NCI-H1092 treated with DMSO at 0.1 percent for 48 hours (cell line): ENCODE results near the gene FGFR3.

Experiments
- DNase-seq: peaks from one replicate; lab custom pipeline; 2025; lab: John Stamatoyannopoulos, UW

The FGFR3 gene

DNA sequence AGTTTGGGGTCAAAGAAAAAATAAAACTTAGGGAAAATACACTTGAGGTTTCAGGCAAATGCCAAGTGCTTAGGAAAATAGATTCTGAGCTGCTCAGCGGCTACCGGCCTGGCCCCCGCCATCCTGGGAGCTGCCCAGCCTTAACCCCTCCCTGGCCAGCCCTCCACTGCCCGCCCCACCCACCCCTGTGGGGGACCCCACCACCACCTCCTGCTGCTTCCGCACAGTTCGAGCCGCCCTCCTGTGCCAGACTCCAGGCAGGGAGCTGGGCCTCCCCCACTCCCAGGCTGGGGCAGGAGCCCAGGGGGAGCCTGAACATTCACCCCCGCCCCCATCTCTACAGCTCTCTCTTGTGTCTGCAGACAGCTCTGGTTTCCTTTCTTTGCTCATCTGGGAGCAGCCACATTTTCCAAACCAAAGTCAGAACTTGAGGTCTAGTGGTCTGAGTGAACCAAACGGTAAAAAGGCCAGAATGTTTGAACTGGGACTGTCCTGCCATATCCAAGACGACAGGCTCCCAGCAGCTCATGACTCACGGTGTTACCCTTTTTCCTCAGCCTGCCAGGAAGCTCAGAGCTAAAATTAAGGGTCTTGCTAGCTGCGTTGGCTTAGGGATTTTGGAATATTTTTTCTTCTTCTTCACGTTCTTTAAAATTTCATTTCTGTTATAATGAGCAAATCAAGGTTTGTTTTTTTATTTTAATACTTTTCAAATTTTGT lies 4.7 kb upstream of the FGFR3 start:
- no peak for DNase-seq

DNA sequence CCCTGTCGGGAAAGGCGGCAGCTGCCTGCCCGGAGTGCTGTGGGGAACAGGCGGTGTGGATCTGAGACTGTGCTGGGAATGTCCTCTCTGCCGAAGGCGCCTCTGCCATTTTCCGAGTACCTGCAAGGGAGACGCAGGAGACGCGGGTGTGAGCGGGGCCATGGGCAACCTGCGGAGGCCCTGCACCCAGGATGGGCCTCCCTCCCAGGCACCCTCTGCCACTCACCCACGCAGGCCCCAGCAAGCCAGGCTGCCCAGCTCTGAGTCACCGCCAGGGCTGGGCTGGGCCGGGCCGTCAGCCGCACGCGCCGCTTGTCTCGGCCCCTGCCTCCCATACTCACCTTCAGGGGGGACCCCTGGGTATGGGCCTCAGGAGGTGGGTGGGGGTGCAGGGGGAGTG lies 3.5 kb upstream of the FGFR3 start:
- DNase-seq = no peak

DNA sequence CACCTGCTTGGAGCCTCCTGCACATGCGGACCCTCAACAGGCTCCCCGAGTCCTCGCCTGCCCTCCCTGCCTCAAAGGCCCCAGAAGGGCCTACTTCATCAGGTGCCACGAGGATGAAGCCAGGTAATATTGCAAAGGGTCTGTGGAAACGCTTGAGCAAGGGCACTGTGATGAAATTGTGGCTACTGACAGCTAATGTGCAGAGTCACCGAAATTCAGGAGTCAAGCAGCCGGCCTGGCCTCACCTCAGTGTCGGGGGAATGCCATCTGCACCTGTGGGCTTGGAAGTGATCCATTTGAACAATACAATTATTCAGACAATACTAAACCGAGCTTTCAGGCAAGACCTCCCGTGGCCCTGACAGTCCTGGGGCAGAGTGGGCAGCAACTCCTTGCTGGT lies 3.1 kb upstream of the FGFR3 start:
- DNase-seq = no peak

DNA sequence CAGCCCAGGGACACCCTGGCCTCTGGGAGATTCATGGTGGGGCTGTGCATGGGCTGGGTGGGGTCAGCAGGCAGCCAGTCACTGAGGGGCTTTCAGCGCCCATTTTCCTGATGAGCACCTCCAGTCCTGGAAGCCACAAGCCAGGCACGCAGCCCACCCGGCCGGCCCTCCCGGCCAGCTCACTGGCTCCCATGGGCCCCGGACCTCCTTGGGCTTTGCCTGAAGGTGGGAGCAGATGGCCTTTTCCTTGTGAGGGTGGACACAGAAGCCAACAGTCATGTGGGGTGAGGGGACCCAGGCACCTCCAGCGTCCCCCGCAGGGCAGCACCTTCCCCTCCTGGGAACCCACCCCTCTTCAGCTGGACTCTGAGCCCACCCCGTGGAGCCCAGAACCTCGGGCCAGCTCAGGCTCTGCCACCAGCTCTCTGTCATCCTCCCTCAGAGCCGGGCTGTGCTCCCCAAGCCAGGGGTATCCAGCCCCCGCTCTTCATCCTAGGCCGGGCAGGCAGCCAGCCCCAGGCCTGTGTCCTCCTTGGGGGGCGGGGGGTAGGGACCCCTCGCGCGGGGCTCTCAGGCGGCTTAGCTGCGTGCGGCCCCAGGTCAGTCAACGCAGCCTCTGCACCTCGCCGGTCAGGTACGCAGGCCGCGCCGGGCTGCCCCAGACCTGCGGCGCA lies 798 bp upstream of the FGFR3 start:
- no peak for DNase-seq

DNA sequence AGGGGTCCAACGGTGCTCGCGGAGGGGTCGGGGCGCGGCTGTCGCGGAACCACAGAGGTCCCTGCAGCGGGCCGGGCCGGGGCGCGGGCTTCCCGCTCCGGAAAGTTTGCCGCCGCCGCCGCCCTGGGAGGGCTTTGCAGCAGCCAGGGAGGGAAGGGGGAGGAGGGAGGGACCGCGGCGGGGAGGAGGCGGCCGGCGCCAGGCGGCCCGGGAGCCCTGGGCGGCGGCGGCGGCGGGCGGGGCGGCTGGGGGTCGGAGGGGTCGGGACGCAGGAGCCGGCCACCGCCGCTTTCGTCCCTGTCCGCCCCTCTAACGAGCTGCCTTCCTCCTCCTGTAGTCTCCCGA lies 375 bp downstream of the FGFR3 start:
- DNase-seq = no peak

DNA sequence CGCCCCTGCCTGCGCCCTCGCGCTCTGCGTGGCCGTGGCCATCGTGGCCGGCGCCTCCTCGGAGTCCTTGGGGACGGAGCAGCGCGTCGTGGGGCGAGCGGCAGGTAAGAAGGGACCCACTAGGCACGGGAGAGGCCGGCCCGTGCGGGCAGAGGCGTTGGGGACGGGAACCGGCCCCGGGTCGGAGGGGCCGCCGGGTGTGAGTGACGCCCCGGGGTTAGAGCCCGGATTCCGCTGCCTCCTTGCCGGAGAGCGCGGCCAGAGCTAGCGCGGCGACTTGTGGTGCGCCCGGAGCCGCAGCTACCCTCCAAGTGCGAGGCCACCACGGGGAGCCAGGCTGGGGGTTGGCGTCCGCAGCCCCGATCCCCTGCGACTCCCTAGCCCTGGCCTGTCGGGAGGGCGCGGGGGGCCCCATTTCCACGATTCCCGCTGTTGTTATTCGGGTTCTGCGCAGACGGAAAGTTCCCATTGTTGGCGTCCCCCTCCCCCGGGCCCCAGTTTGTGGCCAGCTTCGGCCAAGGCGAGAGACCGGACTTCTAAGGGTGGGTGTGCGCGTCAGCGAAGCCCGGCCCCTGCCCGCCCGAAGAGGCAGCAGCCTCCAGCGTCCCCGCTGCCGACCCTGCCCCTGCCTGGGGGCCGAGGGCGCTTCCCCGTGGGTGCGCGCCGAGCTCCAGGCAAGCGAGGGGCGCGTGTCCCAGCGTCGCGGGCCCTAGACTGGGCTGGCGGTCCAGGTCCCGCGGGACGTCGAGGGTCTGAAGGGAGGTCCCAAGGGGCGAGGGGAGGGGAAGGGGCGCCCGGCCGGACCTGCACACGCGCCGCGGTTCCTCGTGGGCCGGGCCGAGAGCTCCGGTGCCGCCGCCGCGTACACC lies 1.1 kb downstream of the FGFR3 start:
- DNase-seq = no peak

DNA sequence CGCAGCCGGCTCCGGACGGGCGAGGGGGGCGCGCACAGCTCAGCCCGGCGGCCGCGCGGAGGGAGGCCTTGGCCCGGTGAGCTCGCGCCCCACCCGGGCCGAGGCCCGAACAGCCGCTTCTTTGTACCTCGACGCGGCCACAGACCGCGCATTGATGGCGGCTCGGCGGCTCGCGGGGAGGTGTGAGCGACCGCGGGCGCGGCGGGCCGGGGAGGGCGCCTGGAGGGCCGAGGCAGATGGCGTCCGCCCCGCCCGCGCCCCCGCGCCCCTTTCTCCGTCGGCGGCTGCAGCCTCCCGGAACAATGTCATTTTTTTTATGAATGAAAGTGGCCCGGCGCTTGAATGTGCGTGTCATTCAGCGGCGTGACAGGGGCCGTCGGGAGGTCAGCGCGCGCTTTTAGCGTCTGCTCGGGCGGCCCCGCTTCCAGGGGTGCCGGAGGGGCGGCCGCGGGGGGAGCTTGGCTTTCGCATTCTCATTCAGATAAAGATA lies 1.8 kb downstream of the FGFR3 start:
- DNase-seq = no peak

DNA sequence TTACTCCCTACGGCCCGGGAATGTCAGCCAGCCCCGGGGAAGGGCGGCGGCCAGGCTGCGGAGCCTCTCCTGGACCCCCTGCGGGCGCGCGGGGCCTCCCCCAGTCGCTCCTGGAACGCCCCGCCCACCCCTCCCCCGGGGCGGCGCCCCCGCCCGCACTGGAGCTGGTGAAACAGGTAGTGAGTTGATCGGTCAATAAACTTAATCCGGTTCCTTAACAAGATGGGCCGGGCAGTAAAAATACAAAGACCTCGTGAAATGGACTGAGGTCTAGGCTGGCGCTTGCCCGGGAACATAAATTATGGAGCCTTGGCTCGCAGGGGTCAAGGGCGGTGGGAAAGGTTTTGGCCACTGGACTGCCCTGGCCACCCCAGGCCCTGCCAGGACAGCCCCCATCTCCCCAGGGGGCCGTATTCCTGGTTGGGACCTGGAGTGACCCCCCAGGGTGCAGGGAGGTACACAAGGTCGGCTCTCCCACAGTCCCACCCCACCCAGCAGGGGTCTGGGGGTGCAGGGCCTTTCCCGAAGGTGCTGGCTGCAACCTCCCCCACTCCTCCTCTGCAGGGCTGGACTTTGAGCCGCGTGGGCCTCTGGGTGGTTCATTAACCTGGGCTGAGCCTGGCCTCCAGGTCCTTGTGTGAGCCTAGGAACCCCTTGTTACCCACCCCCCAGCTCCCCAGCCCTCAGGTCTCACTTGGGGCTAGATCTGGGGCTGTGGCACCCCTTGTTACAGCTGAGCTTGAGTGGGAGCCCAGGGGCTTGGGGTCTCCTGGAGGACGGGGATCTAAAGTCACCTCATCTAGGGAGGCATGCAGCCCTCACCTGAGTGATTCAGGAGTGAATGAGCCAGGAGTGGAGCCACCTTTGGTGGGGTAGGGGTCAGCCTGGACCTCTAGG lies 2.5 kb downstream of the FGFR3 start:
- no peak for DNase-seq

DNA sequence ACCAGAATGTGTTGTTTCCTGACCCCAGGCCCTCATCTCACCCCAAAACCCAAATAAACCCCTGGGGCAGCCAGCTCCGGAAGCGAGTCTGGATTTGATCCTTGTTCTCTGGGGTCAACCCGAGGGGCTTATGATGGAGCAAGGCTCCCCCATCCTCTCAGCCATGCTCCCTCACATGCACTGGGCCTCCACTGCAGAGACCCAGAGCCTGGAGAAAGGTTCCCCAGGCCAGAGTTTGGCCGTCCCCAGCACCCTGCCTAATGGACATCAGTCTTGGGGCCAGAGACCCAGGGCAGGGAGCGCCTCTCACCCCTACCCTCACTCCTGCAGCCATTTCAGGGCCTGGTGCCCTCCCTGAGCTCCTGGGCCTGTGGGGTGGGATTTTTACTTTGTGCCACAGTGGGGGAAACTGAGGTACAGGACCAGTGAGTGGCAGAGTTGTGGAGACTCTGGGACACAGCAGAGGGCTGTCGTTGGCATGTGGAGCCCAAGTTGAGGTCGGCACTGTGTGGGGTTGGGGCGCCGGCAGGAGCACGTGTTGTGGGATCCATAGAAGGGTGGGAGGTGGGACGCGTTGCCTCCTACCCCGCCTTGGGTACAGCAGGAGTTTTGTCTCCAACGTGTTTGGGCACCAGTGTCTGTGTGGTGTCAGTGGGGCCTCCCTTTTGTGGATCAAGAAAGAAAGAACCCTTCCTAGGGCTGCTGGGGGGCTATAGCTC lies 3.6 kb downstream of the FGFR3 start:
- DNase-seq = no peak

DNA sequence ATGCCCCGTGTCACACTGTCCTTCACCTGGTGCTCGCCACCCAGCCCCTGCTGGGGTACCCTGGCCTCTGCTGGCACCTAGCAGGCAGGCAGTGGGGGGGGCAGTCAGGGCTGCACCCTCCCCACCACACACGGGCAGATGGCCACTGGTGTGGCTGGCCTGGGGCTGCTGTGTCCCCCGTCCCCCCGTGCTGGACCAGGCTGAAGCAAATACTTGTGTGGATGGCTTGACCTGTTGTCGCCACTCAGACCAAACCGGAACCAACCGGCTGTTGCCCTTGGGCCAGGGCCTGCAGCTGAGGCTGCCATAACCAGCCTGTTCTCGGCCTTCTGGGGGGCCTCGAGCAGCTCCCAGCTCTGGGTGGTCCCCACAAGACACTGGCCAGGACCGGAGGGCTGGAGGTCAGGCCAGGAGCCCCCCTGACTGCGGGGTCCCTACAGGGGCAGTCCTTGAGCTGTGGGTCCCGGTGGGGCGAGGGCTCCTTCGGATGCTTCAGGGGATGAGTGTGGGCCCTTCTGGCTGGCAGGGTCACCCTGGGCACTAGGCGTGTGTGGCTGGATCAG lies 4.3 kb downstream of the FGFR3 start:
- DNase-seq = no peak

DNA sequence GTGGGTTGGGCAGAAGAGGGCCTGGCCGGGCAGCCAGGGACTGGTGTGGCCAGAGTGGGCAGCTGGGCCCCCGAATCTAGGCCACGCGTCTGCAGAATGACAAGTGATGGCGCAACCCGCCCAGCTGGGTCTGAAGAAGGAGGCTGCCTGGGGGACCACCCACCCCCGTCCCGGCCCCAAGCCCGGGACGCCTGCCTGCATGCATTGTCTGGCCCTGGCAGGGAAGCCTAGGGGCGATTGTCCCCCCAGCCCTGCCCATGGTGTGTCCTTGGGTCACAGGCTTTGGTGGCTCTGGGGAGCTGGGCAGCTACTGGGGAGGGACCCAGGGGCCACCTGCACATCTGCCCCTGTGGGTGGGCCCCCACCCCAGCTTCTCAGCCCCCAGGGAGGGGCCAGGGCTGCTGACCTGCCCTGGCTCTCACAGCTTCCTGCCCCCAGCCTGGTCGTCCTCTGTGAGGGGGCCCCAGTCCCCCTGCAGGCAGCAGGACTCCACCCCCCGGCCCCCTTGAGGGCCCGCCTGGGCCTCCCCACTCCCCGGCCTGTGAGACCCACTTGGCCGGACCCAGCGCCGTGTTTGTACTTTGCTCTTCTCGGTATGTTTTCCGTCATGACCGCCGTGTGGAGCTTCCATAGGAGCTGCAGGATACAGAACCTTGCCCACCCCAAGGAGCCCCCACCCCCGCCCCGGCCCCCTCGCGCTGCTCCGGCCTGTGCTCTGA lies 4.9 kb downstream of the FGFR3 start:
- no peak for DNase-seq

DNA sequence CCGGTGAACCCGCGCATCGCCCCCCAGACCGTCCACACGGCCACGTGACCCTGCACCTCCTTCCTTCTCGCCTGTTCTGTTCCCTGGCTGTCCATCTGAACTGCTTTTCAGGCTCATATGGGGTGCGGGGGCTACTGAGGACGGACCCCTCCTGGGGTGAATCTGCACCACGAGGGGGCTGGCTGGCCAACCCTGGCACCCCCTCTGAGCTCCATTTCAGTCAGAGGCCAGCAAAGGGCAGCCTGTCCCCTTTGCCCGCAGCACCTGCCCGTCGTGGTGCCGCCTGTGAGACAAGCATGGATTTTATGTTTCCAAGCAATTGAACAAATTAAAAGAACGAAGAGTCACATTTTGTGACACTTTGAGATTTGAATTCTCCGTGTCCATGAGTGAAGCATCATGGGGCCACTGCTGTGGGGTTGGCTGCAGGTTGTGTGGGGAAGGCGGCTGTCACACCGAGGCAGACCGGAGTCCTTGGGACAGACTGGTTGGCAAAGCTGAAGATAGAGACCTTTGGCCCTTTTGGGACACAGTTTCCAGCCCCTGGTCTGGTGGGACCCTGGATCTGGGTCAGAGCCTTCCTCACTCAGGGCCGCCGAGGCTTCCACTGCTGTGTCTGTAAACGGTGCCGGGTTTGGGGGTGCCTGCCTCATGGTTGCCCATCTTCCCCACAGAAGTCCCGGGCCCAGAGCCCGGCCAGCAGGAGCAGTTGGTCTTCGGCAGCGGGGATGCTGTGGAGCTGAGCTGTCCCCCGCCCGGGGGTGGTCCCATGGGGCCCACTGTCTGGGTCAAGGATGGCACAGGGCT lies 5.7 kb downstream of the FGFR3 start:
- no peak for DNase-seq

DNA sequence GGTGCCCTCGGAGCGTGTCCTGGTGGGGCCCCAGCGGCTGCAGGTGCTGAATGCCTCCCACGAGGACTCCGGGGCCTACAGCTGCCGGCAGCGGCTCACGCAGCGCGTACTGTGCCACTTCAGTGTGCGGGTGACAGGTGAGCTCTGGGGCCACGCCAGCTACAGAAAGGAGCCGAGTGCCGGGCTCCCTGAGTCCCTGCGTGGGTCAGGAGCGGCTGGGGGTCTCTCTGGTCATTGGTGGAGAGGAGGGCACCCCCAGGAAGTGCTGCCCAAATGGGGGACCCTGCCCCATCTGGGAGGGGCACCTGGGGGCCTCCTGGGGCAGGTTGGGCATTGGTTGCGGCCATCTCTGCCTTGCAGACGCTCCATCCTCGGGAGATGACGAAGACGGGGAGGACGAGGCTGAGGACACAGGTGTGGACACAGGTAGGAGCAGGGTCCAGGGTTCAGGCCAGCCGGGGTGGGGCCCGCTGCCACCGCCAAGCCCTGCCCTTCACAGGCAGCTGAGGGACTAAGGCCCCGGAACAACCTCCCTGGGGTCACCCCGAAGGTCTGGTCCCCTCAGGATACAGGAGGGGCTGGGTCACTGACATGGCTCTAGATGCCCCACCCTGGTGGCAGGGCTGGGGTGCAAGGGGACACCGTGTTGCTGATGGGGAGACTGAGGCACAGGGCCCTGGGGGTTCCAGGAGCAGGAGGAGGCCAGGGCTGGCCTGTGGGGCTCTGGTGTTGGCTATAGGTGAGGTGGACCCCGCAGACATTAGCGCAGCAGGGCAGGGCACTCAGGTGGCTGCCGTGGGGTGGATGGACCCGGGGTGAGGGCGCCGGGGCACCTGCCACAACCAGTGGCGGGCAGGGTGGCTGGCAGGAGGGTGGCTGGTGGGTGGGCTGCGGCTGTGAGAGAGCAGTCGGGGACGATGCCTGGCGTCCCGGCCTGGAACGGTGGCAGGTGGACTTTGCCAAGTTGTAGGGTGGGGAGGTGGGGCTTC lies 6.6 kb downstream of the FGFR3 start:
- DNase-seq = no peak

DNA sequence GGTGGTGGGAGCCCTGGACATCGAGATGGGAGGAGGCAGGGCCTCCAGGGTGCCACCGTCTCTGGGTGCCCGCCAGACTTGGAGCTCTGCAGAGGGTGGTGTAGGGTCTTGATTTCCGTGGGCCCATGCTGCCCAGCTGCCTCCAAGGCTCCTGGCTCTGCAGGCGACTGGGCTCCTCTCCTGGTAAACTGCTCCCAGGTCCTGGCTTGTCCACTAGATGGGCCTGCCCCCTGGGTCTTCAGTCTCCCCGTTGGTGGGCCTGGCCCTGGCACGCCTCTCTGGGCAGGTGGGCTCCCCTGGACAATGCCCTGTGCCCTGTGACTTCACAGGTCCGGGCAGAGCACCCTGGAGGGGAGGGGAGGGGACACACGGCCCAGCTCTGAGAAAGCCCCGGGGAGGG lies 7.7 kb downstream of the FGFR3 start:
- no peak for DNase-seq

DNA sequence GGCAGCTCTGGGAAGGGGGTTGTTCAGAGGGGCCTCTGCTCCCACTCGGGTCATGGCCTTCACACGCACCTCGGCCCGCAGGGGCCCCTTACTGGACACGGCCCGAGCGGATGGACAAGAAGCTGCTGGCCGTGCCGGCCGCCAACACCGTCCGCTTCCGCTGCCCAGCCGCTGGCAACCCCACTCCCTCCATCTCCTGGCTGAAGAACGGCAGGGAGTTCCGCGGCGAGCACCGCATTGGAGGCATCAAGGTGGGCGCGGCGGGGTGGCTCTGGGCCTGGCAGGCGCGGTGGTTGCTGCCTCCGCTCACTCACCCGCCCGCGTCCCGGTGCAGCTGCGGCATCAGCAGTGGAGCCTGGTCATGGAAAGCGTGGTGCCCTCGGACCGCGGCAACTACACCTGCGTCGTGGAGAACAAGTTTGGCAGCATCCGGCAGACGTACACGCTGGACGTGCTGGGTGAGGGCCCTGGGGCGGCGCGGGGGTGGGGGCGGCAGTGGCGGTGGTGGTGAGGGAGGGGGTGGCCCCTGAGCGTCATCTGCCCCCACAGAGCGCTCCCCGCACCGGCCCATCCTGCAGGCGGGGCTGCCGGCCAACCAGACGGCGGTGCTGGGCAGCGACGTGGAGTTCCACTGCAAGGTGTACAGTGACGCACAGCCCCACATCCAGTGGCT lies 8.3 kb downstream of the FGFR3 start:
- DNase-seq = no peak

DNA sequence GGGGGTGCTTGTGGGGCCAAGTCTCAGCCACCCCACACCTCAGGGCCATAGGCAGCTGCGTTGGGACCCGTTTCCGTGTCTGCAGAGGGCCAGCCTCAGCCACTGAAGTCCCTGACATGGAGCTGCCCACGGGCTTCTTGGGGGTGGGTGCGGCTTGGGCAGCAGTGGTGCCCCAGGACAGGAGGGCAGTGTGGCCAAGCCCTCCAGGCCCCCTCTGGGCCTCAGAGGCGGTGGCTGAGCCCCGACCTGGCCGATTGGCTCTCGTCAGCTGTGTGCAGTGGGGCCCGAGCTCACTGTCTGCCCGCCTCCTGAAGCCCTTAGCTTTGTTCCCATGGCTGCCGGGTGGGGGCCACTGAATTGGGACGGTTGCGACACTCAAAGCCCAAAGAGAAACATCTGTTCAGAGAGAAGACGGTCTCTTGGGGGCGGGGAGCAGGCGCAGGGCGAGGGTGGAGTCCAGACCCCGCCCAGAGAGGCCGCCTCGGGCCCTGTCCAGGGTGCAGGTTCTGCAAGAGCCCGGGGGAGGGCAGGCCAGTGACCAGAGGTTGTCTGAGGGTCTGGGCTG lies 9.1 kb downstream of the FGFR3 start:
- no peak for DNase-seq
